ENCODE measurements around the gene NOSTRIN.

- TF ChIP-seq CTCF (tag by site-specific recombination; IDR thresholded peaks at IDR 0.05) (no peak), ZNF777 (tag by site-specific recombination; IDR thresholded peaks at IDR 0.05; ENCODE audit: borderline replicate concordance) (no peak), ZNF274 (IDR thresholded peaks at IDR 0.05; ENCODE audit: low read length) (no peak), ZNF274 (tag by site-specific recombination; IDR thresholded peaks at IDR 0.05; ENCODE audit: borderline replicate concordance) (no peak), TSHZ1 (tag by site-specific recombination; IDR thresholded peaks at IDR 0.05; ENCODE audit: borderline replicate concordance) (no peak), ZNF121 (tag by site-specific recombination; IDR thresholded peaks at IDR 0.05) (no peak), ZNF548 (tag by site-specific recombination; IDR thresholded peaks at IDR 0.05) (no peak), YY1 (tag by site-specific recombination; IDR thresholded peaks at IDR 0.05) (no peak), KLF10 (tag by site-specific recombination; IDR thresholded peaks at IDR 0.05) (no peak), ZFP37 (tag by site-specific recombination; IDR thresholded peaks at IDR 0.05) (no peak), HOXA7 (CRISPR knock-in tag; IDR thresholded peaks at IDR 0.05; ENCODE audit: borderline replicate concordance) (no peak)
- TF ChIP-seq, protein P1, sequence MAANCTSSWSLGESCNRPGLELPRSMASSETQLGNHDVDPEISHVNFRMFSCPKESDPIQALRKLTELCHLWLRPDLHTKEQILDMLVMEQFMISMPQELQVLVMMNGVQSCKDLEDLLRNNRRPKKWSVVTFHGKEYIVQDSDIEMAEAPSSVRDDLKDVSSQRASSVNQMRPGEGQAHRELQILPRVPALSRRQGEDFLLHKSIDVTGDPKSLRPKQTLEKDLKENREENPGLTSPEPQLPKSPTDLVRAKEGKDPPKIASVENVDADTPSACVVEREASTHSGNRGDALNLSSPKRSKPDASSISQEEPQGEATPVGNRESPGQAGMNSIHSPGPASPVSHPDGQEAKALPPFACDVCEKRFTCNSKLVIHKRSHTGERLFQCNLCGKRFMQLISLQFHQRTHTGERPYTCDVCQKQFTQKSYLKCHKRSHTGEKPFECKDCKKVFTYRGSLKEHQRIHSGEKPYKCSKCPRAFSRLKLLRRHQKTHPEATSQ (tag by site-specific recombination; IDR thresholded peaks at IDR 0.05): no peak
Observed at GRCh38 chr2:168894720-168895119, 92.3 kb downstream of the NOSTRIN start.

All from HEK293 (cell line).